BLaER1 treated with 17β-estradiol and CSF1 and Interleukin-3, amounts not matched to agents 10 nM and 100 nM (cell line): ENCODE measurements around the gene RDH13.

Source experiments
- H3K27ac ChIP-seq, 11 experiments: shearing (Covaris generic); formaldehyde crosslinking; 2 replicates each; pipeline ENCODE4 v1.8.1; 2022
- H3K27me3 ChIP-seq, 11 experiments: shearing (Covaris generic); formaldehyde crosslinking; 2 replicates each; pipeline ENCODE4 v1.8.1; 2022
- H3K36me3 ChIP-seq, 11 experiments: shearing (Covaris generic); formaldehyde crosslinking; 2 replicates each; pipeline ENCODE4 v1.8.1; 2022
- H3K4me1 ChIP-seq, 10 experiments: shearing (Covaris generic); formaldehyde crosslinking; 2 replicates each; pipeline ENCODE4 v1.8.1; 2022
- H3K4me2 ChIP-seq, 11 experiments: shearing (Covaris generic); formaldehyde crosslinking; 2 replicates each; pipeline ENCODE4 v1.8.1; 2022
- H3K4me3 ChIP-seq, 10 experiments: shearing (Covaris generic); formaldehyde crosslinking; 2 replicates each; pipeline ENCODE4 v1.8.1; 2022
- H3K9ac ChIP-seq, 11 experiments: shearing (Covaris generic); formaldehyde crosslinking; 2 replicates each; pipeline ENCODE4 v1.8.1; 2022
- H3K9me3 ChIP-seq, 11 experiments: shearing (Covaris generic); formaldehyde crosslinking; replicated peaks in 1 of 11; 2 replicates each; pipeline ENCODE4 v1.8.1; 2022
- H4K20me1 ChIP-seq, 11 experiments: shearing (Covaris generic); formaldehyde crosslinking; 2 replicates each; pipeline ENCODE4 v1.8.1; 2022
- Cebpa-rat ChIP-seq, 11 experiments: shearing (Covaris generic); IDR thresholded peaks; 2 replicates each; pipeline ENCODE4 v1.8.1; 2022

The RDH13 gene

GRCh38 chr19:55048446-55048845 is 14.5 kb downstream of the RDH13 start:
- H3K27me3 ChIP-seq: peaks cover 0 to 10% (median 0%) of the 10 kb centered on the region in 11 experiments; a peak in 2 of 22 replicates
- peaks cover 31 to 88% (median 64%) of the 10 kb centered on the region in 11 experiments; a peak in 20 of 22 replicates for H4K20me1 ChIP-seq
- H3K4me1 ChIP-seq: peaks cover 0 to 8% (median 0%) of the 10 kb centered on the region in 10 experiments; a peak in 3 of 20 replicates
- peaks cover 85 to 100% (median 96%) of the 10 kb centered on the region in 11 experiments for H3K36me3 ChIP-seq
- no peak overlapping the region for H3K9ac ChIP-seq
- H3K9me3 ChIP-seq: no peaks in the 10 kb centered on the region
- H3K4me2 ChIP-seq: no peak overlapping the region
- H3K4me3 ChIP-seq: no peak overlapping the region
- no peak for TF ChIP-seq Cebpa-rat (IDR thresholded peaks at IDR 0.05)
- H3K27ac ChIP-seq: no peak overlapping the region

- H3K4me3 ChIP-seq: no peak overlapping the region
- H3K27me3 ChIP-seq: peaks cover 0 to 15% (median 0%) of the 10 kb centered on the region in 11 experiments; a peak in 4 of 22 replicates
- no peak overlapping the region for H3K9ac ChIP-seq
- H3K4me2 ChIP-seq: no peak overlapping the region
- H4K20me1 ChIP-seq: peaks cover 36 to 88% (median 68%) of the 10 kb centered on the region in 11 experiments
- no peak for TF ChIP-seq Cebpa-rat (IDR thresholded peaks at IDR 0.05)
- peaks cover 0 to 8% (median under 1%) of the 10 kb centered on the region in 10 experiments; a peak in 6 of 20 replicates for H3K4me1 ChIP-seq
- peaks cover 84 to 100% (median 96%) of the 10 kb centered on the region in 11 experiments for H3K36me3 ChIP-seq
- H3K27ac ChIP-seq: no peak overlapping the region
- no peaks in the 10 kb centered on the region for H3K9me3 ChIP-seq
Observed at GRCh38 chr19:55047951-55048350, 15.0 kb downstream of the RDH13 start.

- no peak for TF ChIP-seq Cebpa-rat (IDR thresholded peaks at IDR 0.05)
- Histone ChIP-seq H3K27ac (no peak overlapping the region), H3K9me3 (no peaks in the 10 kb centered on the region), H3K27me3 (peaks cover 0 to 23% (median 0%) of the 10 kb centered on the region in 11 experiments; a peak in 4 of 22 replicates), H3K9ac (no peak overlapping the region), H3K4me2 (no peak overlapping the region), H4K20me1 (peaks cover 44 to 92% (median 76%) of the 10 kb centered on the region in 11 experiments), H3K36me3 (peaks cover 87 to 99% (median 95%) of the 10 kb centered on the region in 11 experiments), H3K4me3 (no peak overlapping the region), H3K4me1 (peaks cover 6 to 15% (median 9%) of the 10 kb centered on the region in 10 experiments)
Observed at GRCh38 chr19:55046975-55047622, 15.8 kb downstream of the RDH13 start.

GRCh38 chr19:55044771-55045716 is 17.9 kb downstream of the RDH13 start:
- Histone ChIP-seq H3K9ac (no peak overlapping the region), H3K27me3 (peaks cover 0 to 31% (median 0%) of the 10 kb centered on the region in 11 experiments; a peak in 4 of 22 replicates), H3K4me3 (no peak overlapping the region), H4K20me1 (peaks cover 64 to 97% (median 86%) of the 10 kb centered on the region in 11 experiments), H3K27ac (no peak overlapping the region), H3K4me2 (no peak overlapping the region), H3K36me3 (peaks cover 70 to 91% (median 77%) of the 10 kb centered on the region in 11 experiments), H3K9me3 (no peaks in the 10 kb centered on the region), H3K4me1 (peaks cover 17 to 27% (median 22%) of the 10 kb centered on the region in 10 experiments)
- no peak for TF ChIP-seq Cebpa-rat (IDR thresholded peaks at IDR 0.05)

DNA sequence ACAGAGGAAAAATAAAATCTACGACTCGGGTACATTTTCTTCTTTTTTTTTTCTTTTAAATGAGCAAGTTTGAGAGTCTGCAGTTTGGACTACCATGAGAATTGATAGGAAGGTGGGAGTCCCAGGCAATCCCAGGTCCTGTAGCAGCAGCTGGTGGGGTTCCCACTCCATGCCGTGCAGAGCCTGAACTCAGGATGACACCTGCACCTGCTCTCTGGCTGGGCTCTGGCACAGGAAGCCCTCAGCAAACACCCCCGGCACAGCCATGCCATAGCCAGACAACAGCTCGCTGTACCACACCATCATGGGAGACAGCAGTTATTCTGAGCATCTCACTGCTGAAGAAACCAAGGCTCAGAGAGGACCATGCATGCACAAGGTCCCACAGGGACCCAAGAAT is 18.7 kb downstream of the RDH13 start:
- peaks cover 0 to 5% (median 3%) of the 10 kb centered on the region in 11 experiments; a peak in 13 of 22 replicates for H3K9me3 ChIP-seq
- no peak overlapping the region for H3K4me2 ChIP-seq
- peaks cover 66 to 97% (median 84%) of the 10 kb centered on the region in 11 experiments for H4K20me1 ChIP-seq
- H3K4me1 ChIP-seq: peaks cover 17 to 27% (median 22%) of the 10 kb centered on the region in 10 experiments
- H3K36me3 ChIP-seq: peaks cover 65 to 91% (median 77%) of the 10 kb centered on the region in 11 experiments
- no peak overlapping the region for H3K27ac ChIP-seq
- no peak overlapping the region for H3K9ac ChIP-seq
- TF ChIP-seq Cebpa-rat (IDR thresholded peaks at IDR 0.05): no peak
- no peak overlapping the region for H3K4me3 ChIP-seq
- H3K27me3 ChIP-seq: peaks cover 0 to 31% (median 0%) of the 10 kb centered on the region in 11 experiments; a peak in 4 of 22 replicates

- no peak overlapping the region for H3K4me3 ChIP-seq
- peaks cover 58 to 97% (median 86%) of the 10 kb centered on the region in 11 experiments for H4K20me1 ChIP-seq
- H3K36me3 ChIP-seq: peaks cover 55 to 90% (median 74%) of the 10 kb centered on the region in 11 experiments
- H3K27me3 ChIP-seq: peaks cover 0 to 31% (median 0%) of the 10 kb centered on the region in 11 experiments; a peak in 4 of 22 replicates
- no peak overlapping the region for H3K27ac ChIP-seq
- no peak overlapping the region for H3K9ac ChIP-seq
- no peak for TF ChIP-seq Cebpa-rat (IDR thresholded peaks at IDR 0.05)
- peaks cover 0 to 14% (median 9%) of the 10 kb centered on the region in 11 experiments; a peak in 13 of 22 replicates for H3K9me3 ChIP-seq
- H3K4me1 ChIP-seq: peaks cover 17 to 32% (median 26%) of the 10 kb centered on the region in 10 experiments
- H3K4me2 ChIP-seq: peak overlapping the region; percentile 63 to 90 (median 81)
Observed at GRCh38 chr19:55042688-55043087, 20.3 kb downstream of the RDH13 start.

- peak overlapping the region in 1 of 11 experiments; percentile 28; a peak in 1 of 22 replicates for H3K9ac ChIP-seq
- H3K27ac ChIP-seq: no peak overlapping the region
- peaks cover 17 to 32% (median 26%) of the 10 kb centered on the region in 10 experiments for H3K4me1 ChIP-seq
Observed at GRCh38 chr19:55042344-55042678, 20.6 kb downstream of the RDH13 start.

GRCh38 chr19:55041627-55042343 is 21.2 kb downstream of the RDH13 start:
- Histone ChIP-seq H3K4me3 (peak overlapping the region in 1 of 10 experiments; percentile 24; a peak in 2 of 20 replicates), H3K27ac (0 out of 22 replicates have a peak overlapping the region, but pooled peaks of 1 of the 11 experiments have one; percentile 8), H3K9ac (peak overlapping the region in 2 of 11 experiments; percentile 28 to 39; a peak in 3 of 22 replicates), H4K20me1 (peaks cover 49 to 95% (median 87%) of the 10 kb centered on the region in 11 experiments), H3K9me3 (peaks cover 0 to 14% (median 9%) of the 10 kb centered on the region in 11 experiments; a peak in 13 of 22 replicates), H3K4me1 (peaks cover 17 to 37% (median 26%) of the 10 kb centered on the region in 10 experiments), H3K27me3 (peaks cover 0 to 31% (median 0%) of the 10 kb centered on the region in 11 experiments; a peak in 4 of 22 replicates), H3K36me3 (peaks cover 46 to 81% (median 65%) of the 10 kb centered on the region in 11 experiments), H3K4me2 (peak overlapping the region; percentile 63 to 90 (median 81))
- TF ChIP-seq Cebpa-rat (IDR thresholded peaks at IDR 0.05): no peak

More at GRCh38 chr19:55042344-55042678, 20.6 kb downstream of the RDH13 start:
- no peak for TF ChIP-seq Cebpa-rat (IDR thresholded peaks at IDR 0.05)
- peaks cover 51 to 86% (median 70%) of the 10 kb centered on the region in 11 experiments for H3K36me3 ChIP-seq
- peak overlapping the region; percentile 63 to 90 (median 81) for H3K4me2 ChIP-seq
- peaks cover 54 to 95% (median 87%) of the 10 kb centered on the region in 11 experiments for H4K20me1 ChIP-seq
- peaks cover 0 to 31% (median 0%) of the 10 kb centered on the region in 11 experiments; a peak in 4 of 22 replicates for H3K27me3 ChIP-seq
- H3K9me3 ChIP-seq: peaks cover 0 to 14% (median 9%) of the 10 kb centered on the region in 11 experiments; a peak in 13 of 22 replicates
- H3K4me3 ChIP-seq: peak overlapping the region in 1 of 10 experiments; percentile 24; a peak in 2 of 20 replicates
